SIG-M5 treated with dmso at 0.1 percent for 504 hours (cell line): ENCODE results near the gene VIPAS39.
"Not testable (repeated sequence)": the region's sequence is repeated elsewhere in the genome, so short reads cannot be mapped to it uniquely, and the experiment has no call there.

Experiments
- DNase-seq: peaks from one replicate; lab custom pipeline; 2025; ENCODE audit not compliant: unreplicated experiment; lab: John Stamatoyannopoulos, UW

Gene VIPAS39

DNA sequence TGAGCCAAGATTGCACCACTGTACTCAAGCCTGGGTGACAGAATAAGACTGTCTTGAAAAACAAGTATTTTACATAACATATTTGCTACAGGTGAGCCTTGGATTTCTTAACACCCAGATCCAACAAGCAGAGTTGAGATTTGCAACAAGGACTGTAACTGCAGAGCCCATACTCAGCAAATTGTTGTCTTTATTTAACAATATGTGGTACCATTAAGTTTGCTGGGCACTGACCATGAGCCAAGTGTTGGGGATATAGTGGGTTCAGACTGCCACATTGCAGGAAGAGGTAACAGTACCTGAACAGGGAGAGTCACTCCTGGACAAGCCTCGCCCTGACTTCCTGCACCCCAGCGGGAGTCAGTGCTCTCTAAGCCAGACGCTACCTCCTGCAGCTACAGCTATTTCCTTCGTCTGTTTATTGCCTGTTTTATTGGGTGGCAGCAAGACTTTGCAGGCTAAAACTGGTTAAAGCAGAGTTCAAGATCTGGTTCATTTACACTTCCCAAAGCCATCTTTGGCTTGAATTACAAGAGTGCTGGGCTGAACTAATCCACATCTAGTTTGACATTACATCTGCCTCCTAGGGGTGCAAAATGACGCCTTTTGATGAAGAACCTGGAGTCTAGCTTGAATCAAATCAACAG, 12.9 kb upstream of the VIPAS39 start:
- no peak for DNase-seq

DNA sequence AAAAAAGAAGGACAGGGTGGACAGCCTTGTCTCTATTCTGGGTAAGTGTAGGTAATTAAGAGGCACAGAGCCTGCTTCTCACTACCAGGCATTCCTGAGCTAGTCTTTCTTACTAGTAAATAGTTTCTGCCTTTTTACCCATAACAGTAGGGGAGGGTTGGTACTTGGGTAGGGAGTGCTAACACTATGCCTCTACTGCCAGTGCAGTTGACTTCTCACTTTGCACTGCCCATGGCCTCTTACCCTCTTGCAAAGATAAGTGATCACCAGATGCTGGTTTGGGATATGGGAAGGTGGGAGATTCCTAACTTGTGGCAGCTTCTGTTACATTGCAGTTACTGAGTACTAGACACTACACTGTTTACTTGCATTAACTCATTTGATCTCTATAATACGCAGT, 12.1 kb upstream of the VIPAS39 start:
- no peak for DNase-seq

DNA sequence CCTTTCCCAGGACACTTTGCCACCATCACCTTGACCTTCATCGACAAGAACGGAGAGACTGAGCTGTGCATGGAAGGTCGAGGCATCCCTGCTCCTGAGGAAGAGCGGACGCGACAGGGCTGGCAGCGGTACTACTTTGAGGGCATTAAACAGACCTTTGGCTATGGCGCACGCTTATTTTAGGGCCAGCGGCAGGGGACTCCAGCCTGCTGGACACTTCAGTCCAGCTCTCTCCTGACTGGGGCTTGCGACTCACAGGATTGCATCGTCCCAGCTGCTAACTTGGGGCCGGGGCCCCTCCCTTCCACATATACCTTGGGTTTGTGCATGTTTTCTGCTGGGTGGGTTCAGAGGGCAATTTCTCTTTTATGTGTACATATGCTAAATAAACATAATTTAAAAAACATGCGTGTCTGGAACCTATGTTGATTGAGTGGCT, 11.7 kb upstream of the VIPAS39 start:
- DNase-seq = no peak

DNA sequence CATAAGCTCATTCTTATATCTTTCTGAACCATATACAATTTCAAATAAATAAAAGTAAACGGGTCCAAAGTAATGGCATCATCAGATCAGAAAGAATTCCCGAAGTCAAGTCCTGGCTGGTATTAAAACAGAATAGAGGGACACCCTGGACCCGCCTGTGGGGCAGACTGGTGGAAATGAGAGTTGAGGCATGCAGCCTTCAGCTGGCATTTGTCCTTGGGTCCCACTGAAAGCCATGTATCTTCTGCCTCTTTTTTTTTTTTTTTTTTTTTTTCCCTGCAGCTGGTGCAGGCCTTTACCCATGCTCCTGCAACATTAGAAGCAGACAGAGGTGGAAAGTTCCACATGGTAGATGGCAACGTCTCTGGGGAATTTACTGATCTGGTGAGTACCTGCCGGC, 10.4 kb upstream of the VIPAS39 start:
- no peak for DNase-seq

DNA sequence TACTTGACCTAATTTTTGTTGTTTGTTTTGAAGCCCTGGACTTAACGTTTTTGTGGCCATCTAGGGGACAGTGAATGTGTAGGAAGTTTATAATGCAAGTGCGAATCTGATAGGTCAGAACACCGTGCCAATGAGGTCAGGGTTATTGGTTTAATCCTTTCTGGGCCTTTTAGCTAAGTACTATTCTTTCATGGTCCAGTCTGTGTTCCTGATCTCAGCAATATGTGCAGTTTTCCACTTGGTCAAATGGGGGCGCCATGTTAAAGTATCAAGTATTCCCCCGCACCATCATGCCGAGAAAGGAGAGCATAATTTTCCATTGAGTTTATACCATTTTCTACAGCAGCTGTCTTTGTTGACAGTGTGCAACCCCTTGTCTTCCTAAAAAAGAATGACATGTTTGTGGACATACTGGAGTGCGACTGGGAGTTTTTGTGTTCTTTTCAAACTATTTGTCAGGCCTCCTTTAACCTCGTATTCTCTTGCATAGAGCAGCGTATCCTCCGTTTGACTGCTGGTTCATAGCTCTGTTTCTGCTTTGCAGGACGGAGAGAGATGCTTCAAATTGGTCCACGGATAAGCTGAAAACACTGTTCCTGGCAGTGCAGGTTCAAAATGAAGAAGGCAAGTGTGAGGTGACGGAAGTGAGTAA, 1.8 kb upstream of the VIPAS39 start:
- peak; percentile 70 for DNase-seq

DNA sequence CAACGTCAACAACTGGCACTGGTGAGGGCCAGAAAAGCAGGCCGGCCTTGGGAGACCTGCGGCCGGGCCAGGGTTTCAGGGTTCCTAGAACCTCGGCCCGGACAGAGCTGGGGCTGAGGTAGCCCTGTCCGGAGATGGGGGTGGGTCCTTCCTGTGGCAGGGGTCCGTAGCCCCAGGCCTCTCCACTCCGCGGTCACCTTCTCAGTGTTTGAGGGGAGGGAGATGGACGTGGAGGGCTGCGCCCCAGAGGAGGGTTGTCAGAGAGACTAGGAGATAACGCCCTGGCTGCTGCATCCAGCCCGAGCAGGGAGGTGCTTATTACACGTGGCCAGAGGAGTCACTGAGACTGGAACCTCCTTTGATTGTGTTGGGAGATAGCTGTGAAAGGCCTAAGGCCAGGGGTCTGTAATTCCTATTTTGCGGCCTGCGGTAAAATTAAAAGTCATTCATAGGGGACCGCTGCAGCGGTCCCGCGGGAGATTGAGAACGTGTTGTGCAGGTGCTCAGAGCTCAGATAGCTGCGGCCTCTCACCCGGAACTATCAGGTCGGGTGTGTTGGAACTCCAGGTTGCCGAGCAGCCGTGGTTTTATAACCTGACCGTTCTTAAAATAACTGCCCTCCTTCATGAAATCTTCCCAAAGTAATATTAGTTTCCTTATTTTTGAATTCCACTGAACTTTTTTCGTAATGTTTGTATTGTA, 999 bp upstream of the VIPAS39 start:
- peak; percentile 24 for DNase-seq

DNA sequence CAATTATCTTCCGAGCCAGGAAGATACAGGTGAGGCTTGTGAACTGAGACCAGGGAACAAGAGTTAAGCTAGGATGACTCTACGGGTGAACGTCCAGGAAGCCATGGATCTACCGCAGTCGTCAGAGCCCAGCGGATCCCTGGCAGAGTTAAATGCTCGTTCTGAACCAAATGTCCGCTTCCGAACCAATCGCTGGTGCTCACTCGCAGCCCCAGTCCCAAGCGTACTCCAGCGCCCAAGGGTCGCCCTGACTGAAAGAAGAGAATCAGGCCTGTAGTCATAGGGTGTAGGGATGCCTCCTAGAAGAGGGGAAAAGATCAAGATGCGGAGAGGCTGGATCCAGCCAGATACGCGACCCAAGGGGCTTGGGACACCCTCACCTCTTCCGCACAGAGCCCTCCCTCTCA, 283 bp downstream of the VIPAS39 start:
- no peak for DNase-seq

DNA sequence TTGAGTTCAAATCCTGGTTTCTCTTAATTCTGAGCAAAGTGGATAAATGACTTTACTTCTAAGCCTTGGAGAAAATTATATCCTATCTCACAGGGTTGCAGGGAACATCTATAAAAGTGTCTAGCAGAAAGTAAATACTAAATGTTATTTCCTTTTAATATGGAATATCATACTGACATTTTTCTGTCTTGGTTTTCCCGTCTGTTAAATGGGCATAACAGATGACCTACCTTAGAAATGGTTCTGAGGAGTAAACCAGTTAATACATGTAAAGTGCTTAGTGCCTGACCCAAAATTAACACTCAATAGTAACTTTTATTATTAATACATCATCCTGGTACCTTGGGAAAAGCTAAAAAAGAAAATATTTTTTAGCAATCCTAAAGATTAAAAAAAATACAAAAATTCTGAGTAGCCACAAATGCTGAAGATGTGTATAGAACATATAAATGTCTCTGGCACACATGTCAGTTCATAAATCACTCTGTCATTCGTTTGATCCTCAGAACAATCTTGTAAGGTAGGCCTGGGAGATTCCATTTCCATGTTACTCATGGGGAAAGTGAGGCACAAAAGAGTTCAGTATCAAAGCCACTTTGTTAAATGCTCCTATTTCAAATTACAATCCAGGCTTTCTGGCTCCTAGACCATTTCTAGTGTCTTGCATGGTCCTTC, 1.3 kb downstream of the VIPAS39 start:
- DNase-seq = no peak

DNA sequence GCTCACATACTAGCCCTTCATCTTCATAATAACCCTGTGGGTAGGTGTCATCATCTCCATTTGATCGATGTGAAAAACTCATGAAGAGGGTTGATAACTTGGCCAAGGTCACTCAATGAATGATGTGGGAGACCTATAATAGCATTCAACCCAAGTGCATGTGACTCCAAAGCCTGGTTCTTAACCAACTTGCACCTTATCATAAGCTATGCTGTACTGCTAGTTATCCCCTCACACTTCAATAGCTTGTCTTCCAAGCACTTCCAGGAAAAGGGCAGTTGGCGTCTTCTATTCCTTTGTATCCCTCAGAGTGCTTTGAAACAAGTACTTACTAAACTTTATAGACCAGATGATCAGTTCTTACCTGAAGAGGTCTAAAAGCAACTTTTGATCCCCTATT, 15.2 kb downstream of the VIPAS39 start:
- no peak for DNase-seq

DNA sequence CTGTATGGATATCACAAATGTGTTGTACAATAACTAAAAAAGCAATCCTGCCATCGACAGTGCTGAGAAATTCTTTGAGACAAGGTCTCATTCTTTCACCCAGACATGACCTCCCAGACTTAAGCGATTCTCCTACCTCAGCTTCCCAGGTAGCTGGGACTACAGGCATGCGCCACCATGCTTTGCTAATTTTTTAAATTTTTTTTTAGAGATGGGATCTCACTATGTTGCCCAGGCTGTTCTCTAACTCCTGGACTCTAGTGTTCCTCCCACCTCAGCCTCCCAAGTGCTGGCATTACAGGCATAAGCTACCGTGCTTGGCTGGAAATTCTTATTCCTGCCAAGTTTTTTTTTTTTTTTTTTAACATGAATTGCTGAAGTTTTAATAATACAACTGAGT, 17.5 kb downstream of the VIPAS39 start:
- DNase-seq = no peak

DNA sequence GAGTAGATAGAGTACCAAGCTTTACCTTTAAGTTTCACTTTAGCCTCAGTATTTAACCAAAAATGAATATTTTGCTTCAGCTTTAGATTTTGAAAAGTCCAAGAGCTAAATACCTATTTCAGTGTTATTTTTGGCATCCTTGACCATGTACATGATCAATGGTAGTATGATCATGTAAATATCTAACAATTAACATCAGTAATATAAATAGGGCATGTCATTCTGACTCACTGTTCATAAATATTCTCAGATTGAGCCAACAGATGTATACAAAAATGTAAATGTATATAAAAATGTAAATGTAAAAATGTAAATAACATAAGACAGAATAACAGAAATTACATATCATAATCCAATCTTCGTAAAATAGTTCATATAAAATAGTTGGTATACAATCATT, 18.8 kb downstream of the VIPAS39 start:
- DNase-seq = no peak

DNA sequence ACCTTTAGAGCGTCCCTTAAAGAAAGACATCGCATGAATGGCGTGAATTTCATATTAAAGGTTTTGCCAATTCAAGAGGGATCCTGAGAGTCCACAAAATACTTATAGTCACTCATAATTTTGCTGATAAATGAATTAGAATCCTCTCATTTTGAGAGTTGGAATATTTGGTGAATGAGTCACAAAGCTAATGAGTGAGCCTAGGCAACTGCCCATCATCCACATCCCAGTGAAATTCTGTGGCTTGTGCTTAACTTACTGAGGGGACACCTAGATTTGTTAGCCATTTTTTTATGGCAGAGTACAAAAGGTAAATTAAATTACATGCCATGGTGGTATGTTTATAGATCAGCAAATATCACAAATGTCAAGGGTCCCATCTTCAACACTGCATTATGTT, 21.4 kb downstream of the VIPAS39 start:
- no peak for DNase-seq

DNA sequence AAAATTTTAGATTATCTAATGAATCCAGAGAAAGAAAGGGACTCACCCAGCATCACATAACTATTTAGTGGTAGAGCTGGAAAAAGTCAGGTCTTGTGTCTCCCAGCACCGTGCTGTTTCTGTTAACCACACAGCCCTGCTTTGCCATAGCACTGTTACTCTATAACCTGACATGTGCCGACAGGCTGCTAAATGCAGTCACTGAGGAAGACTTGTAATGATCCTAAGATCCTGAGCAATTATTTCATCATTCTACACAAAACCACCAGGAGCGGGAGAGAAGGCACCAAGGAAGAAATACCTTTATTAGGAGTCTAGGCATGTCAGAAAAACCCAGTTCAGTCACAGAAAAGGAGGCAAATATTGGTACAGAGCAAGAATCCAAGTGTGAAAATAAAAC, 31.0 kb downstream of the VIPAS39 start:
- DNase-seq = no peak

DNA sequence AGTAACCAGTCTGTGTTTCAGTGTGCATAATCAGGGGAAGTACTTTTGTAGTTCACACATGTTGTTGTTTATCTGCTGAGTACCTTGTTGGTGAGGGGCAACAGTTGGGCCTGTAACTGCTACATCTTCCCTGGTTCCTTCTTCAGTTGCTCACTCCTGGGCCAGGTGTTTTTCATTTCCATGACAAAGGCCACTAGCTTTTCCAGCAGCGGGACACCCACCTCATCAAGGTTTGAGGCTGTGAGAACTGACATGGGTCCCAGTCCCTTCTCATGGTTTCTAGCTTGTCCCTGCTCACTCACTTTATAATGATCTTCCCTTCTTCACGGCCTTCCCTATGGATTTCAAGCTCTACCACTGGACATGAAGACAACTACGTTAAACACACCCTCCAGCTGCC, 32.5 kb downstream of the VIPAS39 start:
- no peak for DNase-seq

DNA sequence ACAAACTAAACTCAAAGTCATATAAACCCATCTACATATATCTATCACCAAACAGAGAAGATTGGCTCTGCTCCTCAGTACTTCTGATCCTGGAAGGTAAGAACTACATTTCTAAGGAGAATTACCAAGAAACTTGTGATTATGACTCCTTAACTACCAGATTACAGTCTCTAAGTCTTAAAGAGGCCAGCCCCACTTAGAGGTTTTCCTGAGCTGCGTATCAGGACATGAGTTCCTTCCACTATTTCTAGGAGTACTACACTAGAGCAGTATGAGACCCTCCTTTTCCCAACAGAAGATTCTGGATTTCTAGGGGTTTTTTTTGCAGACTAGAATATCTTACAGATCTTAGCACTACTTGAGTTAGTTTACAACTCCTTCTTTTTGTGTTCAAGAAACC, 34.0 kb downstream of the VIPAS39 start, which contains the start of gene NOXRED1:
Gene NOXRED1 (minus strand): TSS at position 101 of the 400 bp plus-strand sequence. CDS start 634 bp downstream, outside the sequence.
- no peak for DNase-seq

DNA sequence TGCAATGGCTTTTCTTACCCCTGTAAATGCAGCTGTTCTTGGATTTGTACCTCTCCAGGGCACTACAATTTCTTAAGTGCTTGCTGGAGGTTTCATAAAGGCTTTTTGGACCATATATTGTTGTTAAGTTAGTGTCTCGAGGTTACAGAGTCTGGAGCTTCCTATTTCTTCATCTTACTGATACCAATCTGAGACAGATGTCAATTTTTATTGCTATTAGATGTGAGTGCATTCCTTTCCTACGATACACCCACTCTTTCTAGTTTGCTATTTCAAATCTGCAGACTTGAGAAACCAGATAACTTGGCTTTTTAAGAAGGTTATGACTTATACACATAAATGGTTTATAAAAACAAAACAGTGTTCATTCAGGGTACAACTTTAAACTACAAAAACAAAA, 36.2 kb downstream of the VIPAS39 start:
- no peak for DNase-seq

DNA sequence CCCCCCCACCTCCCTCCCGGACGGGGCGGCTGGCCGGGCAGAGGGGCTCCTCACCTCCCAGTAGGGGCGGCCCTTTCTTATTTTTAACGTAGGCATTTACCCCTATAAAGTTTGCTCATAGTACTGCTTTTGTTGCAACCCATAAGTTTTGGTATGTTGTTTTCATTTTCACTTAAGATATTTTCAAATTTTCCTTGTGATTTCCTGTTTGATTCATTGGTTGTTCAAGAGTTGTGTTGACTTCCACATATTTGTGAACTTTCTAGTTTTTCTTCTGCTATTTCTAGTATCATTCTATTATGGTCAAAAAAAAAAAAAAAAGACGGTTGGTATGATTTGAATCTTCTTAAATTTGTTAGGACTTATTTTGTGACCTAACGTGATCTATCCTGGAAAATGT, 40.6 kb downstream of the VIPAS39 start:
- no peak for DNase-seq

DNA sequence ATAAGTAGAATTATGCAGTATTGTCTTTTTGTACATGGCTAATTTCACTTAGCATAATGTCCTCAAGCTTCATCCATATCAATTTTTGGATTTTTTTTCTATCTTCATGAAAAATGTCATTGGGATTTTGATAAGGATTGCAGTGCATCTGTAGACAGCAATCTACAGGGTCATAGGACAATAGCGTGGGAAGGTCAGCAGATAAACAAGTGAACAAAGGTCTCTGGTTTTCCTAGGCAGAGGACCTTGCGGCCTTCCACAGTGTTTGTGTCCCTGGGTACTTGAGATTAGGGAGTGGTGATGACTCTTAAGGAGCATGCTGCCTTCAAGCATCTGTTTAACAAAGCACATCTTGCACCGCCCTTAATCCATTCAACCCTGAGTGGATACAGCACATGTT, 41.3 kb downstream of the VIPAS39 start:
- not testable (repeated sequence) for DNase-seq

DNA sequence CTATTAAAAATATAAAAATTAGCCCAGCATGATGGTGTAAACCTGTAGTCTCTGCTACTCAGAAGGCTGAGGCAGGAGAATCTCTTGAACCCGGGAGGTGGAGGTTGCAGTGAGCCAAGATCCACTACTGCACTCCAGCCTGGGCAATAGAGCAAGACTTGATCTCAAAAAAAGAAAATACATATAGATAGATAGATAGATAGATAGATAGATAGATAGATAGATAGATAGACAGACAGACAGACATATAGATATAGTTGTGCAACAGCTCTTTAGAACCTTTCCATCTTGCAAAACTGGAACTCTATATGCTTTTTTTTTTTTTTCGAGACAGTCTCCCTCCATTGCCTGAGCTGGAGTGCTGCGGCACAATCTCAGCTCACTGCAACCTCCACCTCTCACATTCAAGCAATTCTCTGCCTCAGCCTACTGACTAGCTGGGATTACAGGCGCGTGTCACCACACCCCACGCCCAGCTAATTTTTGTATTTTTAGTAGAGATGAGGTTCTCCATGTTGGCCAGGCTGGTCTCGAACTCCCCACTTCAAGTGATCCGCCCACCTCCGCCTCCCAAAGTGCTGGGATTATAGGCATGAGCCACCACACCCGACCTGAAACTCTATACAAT, 41.9 kb downstream of the VIPAS39 start:
- not testable (repeated sequence) for DNase-seq

DNA sequence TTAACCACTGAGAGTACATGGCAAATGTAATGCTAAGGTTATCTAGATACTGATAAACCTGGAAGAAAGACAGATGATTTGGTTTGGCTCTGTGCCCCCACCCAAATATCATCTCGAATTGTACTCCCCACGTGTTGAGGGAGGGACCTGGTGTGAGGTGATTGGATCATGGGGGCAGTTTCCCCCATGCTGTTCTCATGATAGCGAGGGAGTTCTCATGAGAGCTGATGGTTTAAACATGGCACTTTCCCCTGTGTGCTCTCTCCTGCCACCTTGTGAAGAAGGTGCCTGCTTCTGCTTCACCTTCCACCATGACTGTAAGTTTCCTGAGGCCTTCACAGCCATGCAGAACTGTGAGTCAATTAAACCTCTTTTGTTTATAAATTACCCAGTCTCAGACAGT, 48.3 kb downstream of the VIPAS39 start:
- peak; percentile 10 for DNase-seq

DNA sequence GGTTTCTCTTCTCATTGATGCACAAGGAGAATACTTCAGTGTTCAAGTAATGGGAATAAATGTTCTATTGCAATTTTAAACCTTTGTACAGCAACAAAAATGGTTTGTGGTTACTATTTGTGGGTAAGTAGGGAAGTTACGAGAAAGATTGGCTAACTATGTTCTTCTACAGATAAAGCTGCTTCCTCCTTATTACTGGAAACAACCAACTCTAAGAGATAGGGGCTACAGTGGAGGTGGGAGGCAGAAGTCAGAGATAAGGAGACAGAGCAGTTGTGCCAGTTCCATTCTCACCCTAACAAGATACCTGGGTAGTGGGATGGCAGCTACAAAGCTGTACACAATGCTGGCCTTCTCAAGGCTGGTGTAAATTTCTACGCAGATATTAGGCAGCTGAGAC, 50.2 kb downstream of the VIPAS39 start:
- peak; percentile 90 for DNase-seq
